ENCODE results near the gene IKZF1.
"Not testable (repeated sequence)": the region's sequence is repeated elsewhere in the genome, so short reads cannot be mapped to it uniquely, and the experiment has no call there.

IKZF1 gene

GRCh38 chr7:50335795-50336754 lies 31.6 kb downstream of the IKZF1 start:
- DNase-seq: peak; percentile 82

- DNase-seq: no peak
Measured at GRCh38 chr7:50336894-50337703, 32.6 kb downstream of the IKZF1 start.

- DNase-seq: not testable (repeated sequence)
Measured at GRCh38 chr7:50339472-50339871, 35.0 kb downstream of the IKZF1 start.

- DNase-seq: peak; percentile 56
Measured at GRCh38 chr7:50339990-50340500, 35.5 kb downstream of the IKZF1 start.

GRCh38 chr7:50341724-50342123 lies 37.2 kb downstream of the IKZF1 start:
- DNase-seq: no peak

- no peak for DNase-seq
Measured at GRCh38 chr7:50342616-50343114, 38.1 kb downstream of the IKZF1 start.

- DNase-seq: no peak
Measured at GRCh38 chr7:50346545-50347497, 42.3 kb downstream of the IKZF1 start.

- DNase-seq: no peak
Measured at GRCh38 chr7:50347693-50348092, 43.2 kb downstream of the IKZF1 start.

- DNase-seq: no peak
Measured at GRCh38 chr7:50348469-50349162, 44.1 kb downstream of the IKZF1 start.

GRCh38 chr7:50349399-50349798 lies 44.9 kb downstream of the IKZF1 start:
- DNase-seq: no peak

GRCh38 chr7:50349963-50350944 lies 45.7 kb downstream of the IKZF1 start:
- DNase-seq: peak; percentile 59

- DNase-seq: no peak
Measured at GRCh38 chr7:50351267-50351666, 46.8 kb downstream of the IKZF1 start.

- no peak for DNase-seq
Measured at GRCh38 chr7:50352282-50352681, 47.8 kb downstream of the IKZF1 start.

GRCh38 chr7:50352751-50353150 lies 48.2 kb downstream of the IKZF1 start:
- no peak for DNase-seq

- no peak for DNase-seq
Measured at GRCh38 chr7:50353201-50353600, 48.7 kb downstream of the IKZF1 start.

- DNase-seq: no peak
Measured at GRCh38 chr7:50353894-50354595, 49.5 kb downstream of the IKZF1 start.

GRCh38 chr7:50355817-50356178 lies 51.3 kb downstream of the IKZF1 start:
- DNase-seq: no peak

GRCh38 chr7:50356212-50356944 lies 51.9 kb downstream of the IKZF1 start:
- DNase-seq: no peak

GRCh38 chr7:50356945-50357268 lies 52.4 kb downstream of the IKZF1 start:
- DNase-seq: no peak
